ENCODE results near the gene TRABD2B.
A peak's percentile ranks its signal among the peaks of the same experiment; 100 is the strongest.

The TRABD2B gene

DNA sequence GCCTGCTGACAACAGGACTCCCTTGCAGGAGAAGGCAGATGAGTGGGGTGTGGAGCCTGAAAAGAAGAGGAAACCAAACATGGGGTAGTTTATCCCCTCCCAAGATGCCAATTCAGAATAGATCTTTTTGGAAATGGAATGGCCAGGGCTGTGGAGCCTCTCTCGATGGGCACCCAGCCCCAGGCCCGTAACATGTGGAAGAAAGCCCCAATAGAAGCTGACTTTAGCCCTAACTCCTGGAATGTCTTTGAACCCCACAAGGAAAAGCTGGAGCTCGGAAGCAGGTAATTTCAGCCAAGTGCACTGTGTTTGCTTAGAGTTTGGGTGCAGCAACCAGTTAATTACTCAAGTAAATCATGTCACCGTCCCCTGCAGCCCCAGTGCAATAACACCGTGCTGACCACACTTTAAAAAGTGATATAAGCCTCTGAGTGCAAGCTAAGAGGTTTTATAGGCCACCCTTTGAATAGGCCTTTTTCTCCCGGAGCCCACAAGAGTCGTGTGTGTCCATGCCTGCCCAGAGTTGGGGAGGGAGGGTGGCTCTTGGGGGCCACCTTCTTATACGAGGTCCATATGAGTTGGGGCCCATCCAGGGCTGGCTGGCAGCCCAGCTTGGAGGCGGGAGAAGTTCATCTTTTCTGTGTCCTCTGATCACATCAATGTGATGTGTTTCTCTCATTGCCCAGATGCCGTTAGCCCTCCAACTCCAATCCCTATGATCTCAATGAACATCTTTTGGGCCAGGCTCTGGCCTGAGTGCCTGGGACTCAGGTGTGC is 153.2 kb downstream of the TRABD2B start:
- DNase-seq, result no peak

DNA sequence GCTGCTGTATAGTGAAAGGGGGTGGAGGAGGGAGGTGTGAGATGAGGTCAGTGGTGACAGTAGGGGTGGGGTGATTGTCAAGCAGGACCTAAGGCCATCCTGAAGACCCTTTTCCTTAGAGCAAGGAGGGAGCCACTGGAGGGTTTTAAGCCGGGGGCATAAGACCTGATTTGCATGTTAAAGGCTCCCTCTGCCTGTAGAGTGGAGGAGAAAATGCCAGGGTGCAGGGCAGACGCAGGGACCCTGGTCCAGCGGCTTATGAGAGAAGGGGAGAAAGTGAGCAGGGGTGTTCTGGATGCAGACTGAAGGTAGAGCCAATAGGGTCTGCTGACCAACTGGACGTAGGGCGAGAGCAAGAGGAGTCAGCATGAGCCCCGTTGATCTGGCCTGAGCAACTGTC is 154.1 kb downstream of the TRABD2B start:
- no peak for DNase-seq

DNA sequence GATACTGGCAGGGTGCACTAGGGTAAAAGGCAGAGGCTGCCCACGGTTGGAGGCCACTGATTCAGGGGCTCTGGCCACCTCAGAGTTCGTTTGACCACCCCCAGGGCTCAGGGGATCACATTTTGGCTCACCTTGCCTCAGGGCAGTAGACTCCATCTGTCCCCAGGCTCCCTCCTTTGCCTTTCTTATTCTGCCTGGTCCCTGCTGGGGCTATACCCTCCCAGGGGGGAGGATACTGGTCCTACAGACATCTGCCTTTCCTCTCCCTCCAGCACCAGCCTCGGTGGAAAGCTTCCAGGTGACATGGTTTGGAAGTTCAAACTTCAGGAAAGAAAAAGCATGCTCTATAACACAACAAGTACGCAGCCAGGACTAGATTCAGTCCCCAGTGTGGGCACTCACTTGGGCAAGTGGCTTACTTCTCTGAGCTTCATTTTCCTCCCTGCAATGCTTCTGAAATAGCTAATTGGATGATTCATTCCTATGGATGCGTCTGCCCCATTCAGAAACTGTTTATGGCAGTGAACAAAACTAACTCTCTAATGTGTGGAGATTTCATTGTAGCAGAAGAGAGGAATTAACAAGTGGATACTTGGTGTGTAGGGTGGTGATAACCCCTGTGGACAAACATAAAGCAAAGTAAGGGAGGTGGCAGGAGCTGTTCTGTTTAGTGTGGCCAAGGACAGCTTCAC is 154.8 kb downstream of the TRABD2B start:
- no peak for DNase-seq

DNA sequence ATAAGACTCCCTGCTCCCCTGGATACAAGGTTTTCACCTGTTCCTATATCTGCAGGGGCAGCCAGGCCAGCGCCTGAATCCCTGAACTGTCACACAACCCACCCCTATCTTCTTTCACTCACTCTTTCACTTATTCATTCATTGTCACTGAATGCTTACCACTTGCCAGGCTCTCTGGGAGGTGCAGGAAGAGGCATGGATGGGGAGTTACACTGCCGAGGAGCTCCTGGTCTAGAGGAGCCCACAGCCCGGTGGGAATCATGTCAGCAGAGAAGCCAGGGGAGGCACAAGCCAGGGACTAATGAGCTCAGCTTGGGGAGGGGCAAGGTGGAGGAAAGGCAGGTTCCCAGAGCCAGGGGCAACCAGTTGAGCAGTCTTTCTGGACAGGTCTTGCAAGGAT is 155.8 kb downstream of the TRABD2B start:
- DNase-seq, result no peak

DNA sequence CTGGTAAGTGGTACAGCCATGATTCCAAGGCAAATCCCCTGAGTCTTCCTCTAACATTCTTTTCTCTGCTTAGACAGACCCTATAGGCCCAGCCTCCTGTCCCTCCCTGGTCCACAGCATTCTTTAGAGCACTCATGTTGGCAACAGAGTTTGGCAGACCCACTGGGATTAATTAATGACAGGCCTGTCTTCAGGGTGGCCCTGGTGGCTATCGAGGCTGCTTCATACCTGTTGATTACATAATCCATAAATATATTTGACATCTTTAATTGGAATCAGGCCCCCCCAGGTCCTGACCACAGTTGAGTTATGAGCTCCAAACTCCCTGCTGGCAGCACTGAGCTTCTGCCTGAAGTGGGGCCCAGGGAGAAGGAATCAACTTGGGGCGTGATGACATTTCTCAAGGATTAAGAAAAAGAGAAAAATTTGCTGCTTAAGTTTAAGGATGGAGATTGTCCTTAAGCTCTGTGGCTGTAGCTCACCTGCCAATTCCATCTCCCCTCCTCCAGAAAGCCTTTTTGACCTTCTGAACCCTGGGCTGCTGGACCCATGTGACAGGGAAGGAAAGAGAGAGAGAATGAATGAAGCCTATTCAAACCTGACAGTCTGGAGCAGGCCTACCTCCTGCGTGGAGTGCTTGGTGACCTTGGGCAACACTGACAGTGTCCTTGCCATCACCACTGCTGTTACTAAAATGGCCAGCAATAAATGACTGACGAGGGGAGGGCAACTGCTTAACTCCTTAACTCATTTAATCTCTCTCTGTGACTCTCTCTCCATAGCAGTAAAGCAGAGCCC is 156.6 kb downstream of the TRABD2B start:
- no peak for DNase-seq

DNA sequence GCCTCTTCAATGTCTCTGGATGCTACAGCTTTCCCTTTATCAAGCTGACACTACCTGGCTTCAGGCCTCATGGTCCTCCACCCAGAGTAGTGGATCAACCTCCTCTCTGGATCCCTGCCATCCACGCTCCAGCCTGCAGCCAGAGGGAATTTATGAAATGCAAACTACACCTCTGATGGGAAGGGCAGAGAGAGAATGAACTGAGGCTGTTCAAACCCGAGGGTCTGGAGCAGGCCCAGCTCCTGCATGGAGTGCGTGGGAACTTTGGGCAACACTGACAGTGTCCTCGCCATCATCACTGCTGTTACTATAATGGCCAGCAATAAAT is 157.8 kb downstream of the TRABD2B start:
- no peak for DNase-seq

DNA sequence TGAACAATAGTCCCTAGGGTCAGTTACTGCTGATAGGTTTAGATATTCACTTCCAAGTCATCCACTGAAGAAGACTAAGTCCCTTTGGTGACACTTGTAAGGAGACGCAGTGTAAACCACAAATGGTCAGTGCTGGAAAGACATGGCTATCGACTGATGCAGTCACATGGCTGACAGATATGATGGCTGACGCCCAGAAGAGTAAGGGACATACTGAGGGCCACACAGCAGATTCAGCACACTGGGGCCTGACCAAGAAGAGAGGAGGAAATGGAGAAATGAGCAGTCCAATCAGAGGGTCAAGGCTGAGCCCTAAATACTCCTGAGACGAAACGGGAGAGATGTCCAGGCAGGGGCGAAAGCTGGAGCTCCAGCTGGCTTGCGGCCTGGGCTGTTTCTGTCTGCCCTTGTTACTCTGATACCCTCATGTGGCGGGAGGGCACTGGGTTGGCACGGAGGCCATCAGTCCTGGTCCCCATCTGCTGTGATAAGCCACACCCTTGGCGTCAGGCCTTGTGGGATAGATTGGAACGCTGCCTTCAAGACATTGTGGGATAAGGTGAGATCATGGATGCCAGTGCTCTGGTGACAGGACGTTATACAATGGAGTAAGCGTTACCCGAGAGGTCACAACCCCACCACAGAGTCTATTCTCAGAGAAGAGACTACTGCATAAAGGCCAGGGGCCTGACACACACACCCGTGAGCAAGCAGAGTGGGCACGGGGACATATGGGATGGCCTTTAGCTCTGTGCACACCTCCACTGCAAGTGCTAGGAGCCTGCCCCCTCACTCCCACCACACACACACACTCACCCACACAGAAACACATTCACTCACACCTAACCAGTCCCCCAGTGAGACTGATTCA is 158.4 kb downstream of the TRABD2B start:
- DNase-seq, result no peak

DNA sequence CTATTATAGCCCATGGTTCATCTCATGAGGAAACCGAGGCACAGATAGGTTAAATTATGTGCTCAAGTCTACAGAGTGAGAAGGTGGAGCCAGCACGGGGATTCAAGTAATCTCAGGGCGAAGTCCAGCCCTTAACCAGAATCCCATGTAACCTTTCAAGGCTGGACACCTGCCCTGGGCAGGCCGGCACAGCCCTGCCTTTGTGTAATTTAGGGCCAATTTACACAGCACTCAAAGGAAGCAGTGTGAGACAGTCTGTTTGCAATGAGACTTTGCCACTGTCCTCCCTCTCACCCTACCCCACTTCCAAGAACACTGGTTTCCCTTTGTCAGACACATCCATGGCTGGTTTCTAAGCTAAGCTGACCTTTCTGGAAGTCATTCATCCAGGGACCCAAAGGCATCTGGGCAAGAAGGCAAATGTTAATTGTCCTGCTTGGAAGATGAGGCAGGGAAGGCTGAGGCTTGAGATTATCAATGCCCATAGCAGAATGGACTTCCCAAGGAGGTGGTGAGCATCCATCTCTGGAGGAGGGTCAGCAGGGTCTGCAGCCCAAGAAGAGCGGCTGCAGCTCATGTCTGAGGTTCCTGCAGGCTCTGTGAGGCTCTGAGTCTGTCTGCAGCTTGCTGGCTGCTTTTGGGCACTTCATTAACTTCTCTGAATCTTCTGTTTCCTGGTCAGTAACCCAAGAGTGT is 159.2 kb downstream of the TRABD2B start:
- DNase-seq, result no peak

DNA sequence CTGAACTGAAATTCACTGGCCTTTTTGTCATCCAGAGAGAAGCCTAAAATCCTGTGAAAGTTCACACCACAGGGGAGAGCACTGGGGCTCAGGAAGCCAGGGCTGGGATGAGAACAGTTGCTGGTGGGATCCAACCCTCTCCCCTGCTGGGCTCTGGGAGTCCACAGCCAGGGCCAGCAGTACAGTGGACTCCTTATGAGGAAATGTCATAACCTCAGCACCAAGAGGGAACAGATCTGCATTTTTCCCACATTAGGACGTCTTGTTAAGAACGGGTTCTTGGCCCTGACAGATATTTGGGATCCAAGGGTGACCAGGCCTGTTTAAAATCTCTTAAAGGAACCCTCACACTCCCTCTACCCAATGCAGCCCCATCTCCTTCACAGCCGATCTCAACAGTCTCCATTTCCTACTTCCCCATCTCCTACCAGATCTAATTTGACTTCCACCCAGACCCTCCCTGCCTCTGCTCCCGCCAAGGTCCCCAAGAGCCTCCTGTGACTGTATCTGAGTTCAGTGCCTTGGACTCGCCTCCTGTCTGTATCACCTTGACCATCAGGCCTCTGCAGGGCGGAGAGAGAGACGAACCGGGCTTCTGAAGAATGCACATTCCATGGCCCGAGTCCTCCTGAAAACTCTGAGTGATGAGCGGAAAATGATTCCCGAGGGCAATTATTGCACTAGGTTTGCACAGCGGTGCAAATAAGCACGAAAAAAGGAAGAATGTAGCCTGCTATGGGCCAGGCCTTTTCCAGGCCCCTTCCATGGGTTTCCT is 159.9 kb downstream of the TRABD2B start:
- DNase-seq, result no peak

DNA sequence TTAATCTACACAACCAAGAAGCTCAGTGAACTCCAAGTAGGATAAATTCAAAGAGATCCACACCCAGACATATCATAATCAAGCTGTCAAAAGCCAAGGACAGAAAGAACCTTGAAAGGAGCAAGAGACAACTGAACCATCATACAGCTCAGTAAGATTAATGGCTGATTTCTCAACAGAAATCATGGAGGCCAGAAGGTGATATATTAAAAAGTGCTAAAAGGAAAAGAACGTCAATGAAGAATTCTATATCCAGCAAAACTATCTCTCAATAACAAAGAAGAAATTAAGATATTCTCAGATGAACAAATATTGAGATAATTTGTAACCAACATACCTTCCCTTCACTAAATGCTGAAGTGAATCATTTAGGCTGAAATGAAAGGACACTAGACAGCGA is 161.8 kb downstream of the TRABD2B start:
- no peak for DNase-seq

DNA sequence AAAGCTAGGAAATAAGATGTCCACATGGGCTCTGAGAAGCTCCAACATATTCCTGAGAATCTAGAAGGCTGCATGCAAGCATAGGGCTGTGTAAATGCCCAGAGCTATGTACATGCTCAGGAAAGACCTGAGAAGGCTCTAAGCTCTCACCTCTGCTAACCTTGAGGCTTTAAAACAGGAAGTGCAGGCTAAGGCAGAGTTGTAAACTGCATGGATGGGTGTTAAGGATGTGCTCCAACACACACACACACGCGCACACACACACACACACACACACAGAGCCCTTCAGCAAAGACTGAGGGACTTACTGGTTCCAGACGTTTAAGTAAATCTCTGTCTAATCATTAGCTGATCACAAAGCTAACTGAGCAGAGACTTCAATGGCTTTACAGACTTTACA is 162.9 kb downstream of the TRABD2B start:
- DNase-seq, result no peak

DNA sequence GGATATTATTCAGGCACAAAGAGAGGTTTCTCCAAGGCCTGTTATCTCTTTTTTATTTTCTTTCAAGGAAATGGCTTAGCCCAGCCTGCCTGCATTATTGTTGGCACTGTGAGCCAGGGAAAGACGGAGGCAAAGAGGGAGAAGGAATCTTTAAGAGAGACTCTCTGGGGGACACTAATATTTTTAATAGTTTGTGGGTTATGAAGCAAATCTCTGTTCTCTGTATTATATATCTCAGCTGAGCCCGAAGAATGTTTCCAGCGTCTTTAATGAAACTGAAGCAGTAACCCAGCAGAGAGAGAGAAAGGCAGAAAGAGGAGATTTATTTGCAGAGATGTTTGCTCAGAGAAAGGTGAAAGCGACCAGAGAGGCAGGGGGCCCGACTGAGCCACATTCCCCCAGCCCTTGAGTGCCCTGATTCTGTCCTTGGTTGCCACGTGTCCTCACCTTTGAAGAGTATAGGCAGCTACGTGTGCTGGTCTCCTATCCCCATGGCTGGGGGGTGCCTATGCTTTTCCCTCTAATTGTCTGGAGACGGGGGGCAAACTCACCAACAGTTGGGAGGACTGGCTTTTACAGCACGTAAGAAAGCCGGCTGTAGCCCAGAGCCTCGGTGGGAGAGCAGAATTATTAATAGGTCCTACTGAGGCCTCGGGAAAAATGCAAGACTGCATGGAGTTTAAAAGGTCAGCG is 166.4 kb downstream of the TRABD2B start:
- no peak for DNase-seq

DNA sequence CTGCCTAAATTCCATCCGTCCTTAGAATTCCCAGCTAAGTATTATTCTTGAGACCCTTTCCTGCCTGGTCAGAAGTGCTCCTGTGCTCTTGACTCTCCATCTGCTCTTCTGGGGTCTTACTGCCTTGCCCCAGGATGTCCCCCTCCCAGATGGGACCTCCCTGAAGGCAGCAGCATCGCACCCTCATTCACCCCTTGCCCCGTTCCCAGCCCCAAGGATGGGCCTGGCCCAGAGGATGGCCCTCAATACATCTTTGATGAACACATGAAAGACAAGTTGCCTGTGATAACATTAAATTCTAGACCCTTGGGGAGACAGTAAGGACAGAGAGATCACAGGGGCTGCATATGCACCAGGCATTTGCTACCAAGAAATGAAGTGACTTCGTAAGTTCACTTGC is 167.2 kb downstream of the TRABD2B start:
- no peak for DNase-seq

DNA sequence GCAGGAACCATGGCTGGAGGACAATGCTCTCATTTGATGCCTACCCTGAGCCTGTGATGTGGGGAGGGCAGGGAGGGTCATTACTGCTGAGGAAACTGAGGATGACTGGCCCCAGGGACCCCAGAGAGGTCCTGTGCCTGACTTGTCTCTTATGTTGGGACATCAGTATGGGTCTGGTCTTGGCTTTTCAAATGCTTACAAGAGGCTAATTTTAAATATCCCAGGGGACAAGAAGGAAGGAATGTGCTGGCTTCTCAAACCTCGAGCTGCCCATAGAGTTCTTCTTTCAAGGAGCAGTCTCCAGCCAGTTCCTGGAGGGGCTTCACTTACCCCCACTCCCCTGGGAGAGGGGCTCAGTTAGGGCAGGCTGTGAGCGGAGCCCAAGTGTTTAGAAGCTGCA is 168.2 kb downstream of the TRABD2B start:
- no peak for DNase-seq

DNA sequence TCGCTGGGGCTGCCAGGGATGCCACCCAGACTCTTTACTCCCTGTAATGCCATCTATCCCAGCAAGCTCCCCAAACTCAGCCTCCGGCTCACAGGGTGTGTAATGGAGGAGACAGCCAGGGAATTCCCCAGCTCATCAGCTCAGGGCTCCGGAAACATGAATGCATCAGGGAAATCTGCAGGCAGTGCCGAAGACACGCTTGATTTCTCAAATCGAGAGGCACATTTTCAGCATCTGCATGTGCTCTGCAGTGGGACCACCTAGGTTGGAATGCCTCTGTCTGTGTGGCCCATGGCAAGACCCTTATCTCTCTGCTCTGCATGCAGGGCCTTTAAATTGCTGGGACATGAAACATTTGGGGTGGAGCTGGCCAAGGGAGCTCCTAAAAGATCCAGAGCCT is 170.1 kb downstream of the TRABD2B start:
- no peak for DNase-seq

DNA sequence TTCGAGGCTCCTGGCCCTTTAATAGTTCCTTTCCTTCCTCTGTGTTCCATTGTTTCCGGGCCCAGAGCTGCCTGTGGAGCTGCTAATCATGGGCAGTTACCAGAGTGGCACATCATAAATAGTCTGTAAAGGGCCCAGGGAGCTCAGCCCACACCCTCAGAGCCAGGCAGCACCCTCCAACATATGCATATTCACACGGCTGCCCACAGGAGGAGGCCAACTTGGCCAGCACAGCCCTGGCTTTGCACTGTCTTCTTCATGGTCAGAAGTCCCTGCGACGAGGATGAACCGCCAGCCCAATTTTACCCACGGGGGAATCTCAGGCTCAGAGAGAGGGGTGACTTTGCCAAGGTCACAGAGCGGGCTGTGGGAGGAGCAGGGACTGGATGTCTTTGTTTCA is 172.5 kb downstream of the TRABD2B start:
- peak; percentile 21 for DNase-seq

DNA sequence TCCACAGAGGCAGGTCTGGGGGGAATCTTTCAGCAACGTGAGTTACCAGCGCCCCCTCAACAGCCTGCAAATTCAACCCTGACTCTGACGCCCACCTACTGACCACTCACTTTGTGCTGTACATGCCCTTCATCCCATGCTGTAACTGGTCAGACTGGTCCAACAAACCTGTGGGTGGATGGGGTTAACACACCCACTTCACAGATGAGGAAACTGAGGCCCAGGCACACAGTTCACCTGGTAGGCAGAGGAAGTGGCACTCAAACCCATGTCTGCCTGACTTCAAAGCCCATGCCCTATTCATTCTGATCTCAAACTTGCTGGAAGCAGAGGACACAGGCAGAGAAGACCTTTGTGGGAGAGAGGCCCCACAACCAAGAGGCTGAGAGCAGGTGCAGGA is 172.9 kb downstream of the TRABD2B start:
- DNase-seq, result no peak

DNA sequence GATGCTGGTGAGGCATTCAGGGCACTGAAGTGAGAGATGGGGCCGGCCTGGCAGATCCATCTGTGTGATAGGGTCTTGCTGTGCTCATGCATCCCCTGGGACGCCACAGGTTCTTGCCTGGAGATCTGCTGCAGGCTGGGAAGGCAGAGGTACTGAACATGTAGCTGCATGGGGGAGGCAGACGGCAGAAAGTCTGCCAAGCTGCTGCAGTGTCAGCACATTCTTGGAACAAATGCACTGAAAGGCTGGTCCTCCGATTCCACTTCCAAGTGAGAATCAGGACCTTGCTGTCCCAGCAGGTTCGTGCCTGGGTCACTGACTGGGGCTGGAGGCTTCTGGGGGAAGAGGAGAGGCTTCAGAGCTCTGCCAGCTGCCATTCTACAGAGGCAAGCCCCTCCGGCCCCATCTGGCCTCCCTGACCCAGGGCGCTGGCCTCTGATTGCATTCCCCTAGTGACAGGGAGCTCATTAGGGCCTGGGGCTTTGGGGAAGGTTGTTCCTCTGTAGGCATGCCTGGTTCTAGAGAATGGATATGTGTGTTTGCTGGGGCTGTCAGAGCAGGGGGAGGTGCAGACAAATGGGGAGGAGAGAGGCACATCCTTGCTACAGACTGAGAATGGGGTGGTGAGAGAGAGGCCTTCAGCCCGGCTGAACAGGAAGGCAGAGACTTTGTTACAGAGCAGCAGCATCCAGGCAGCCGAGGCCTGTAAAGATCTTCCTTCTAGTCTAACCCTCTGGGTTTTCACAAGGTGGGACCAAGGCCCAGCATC is 174.0 kb downstream of the TRABD2B start:
- no peak for DNase-seq

DNA sequence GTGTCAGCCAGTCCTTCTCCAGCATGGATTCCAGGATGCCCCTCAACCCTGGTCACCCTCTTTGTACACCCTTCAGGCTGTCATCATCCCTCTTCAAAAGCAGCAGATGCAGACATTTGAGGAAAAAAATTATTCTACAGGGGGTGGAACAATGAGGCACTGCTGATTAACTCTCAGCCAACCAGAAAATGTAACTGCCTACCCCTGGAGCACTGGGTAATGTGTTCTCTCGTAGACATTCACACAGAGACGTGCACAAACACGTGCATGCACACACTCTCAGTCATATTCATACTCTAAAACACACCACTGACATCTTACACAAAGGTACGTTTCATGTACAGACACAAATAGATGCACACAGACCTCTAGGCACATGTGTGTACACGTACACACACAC is 175.4 kb downstream of the TRABD2B start:
- DNase-seq, result no peak

DNA sequence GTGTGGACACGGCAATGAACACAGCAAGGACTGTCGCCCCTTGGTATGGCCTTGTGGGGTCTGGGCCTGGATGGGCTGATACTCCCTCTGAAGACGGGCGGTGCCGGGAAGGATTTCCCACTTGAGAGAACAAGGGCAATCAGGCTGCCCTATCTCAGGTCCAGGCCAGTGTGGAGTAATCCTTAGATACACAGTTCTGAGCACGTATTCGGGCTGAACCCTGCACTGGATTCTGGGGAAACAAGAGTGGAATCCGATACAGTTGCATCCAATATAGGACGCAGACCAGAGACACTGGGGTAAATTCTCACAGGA is 177.7 kb downstream of the TRABD2B start:
- no peak for DNase-seq
